Sigmoid colon (tissue), 7 donors: ENCODE measurements around the gene PDK1. TPM values are rescaled to one million over a fixed set of nuclear protein-coding genes. Genes with fewer than 3 reads are reported as not detected.

Experiments
- DNase-seq: peaks from one replicate; pipeline ENCODE4 v3.0.0-alpha.2; 2019
- H3K27ac ChIP-seq, 4 donors: fragments of 200-600 bp; sonication (generic); one replicate each; pipeline ENCODE4 v1.5.1; 2016 to 2019; ENCODE audit warnings: mild to moderate bottlenecking in 1 of 4
- H3K27me3 ChIP-seq, 3 donors: fragments of 200-600 bp; sonication (generic); one replicate each; pipeline ENCODE4 v1.5.1; 2019; ENCODE audit warnings: mild to moderate bottlenecking in 1 of 3
- H3K36me3 ChIP-seq, 4 donors: fragments of 200-600 bp; sonication (generic); one replicate each; pipeline ENCODE4 v1.5.1; 2016 to 2019
- H3K4me1 ChIP-seq, 4 donors: fragments of 200-600 bp; sonication (generic); one replicate each; pipeline ENCODE4 v1.5.1; 2017 to 2019
- H3K4me3 ChIP-seq, 4 donors: fragments of 200-600 bp; sonication (generic); one replicate each; pipeline ENCODE4 v1.5.1; 2017 to 2019; ENCODE audit warnings: mild to moderate bottlenecking in 2 of 4, moderate library complexity in 1 of 4
- H3K9me3 ChIP-seq, 4 donors: fragments of 200-600 bp in 3 of 4; sonication (generic) in 3 of 4; one replicate each; pipeline versions ENCODE4 v1.5.1 to v1.6.1; 2013 to 2019
- CTCF ChIP-seq, 4 experiments: fragments of 450-650 bp in 3 of 4; fragments of 200-600 bp in 1 of 4; IDR thresholded peaks; one replicate each; pipeline ENCODE4 v1.5.1; 2016 to 2019; ENCODE audit warnings: antibody characterized with exemption in 4 of 4, mild to moderate bottlenecking in 3 of 4, moderate library complexity in 2 of 4
- EP300 ChIP-seq, 4 donors: sonication (generic); formaldehyde crosslinking; IDR thresholded peaks; one replicate each; pipeline ENCODE4 v1.6.1; 2017; ENCODE audit warnings: antibody characterized with exemption in 4 of 4
- POLR2A ChIP-seq, 2 donors: fragments of 450-650 bp; IDR thresholded peaks; one replicate each; pipeline ENCODE4 v1.6.1; 2016; ENCODE audit warnings: antibody characterized with exemption in 2 of 2, mild to moderate bottlenecking in 2 of 2, moderate library complexity in 2 of 2
- POLR2AphosphoS5 ChIP-seq, 4 donors: sonication (generic); formaldehyde crosslinking; IDR thresholded peaks; one replicate each; pipeline ENCODE4 v1.6.1; 2017; ENCODE audit warnings: antibody characterized with exemption in 4 of 4
- WGBS, 2 donors: extraction: QIAGEN DNeasy Blood & Tissue Kit; methylation state at CpG; one replicate each; pipeline ENCODE4 v1.1.7; 2013; 5-methylcytosine and 5-hydroxymethylcytosine counted together
- intact Hi-C: fragments of 100-400 bp; cut with DNase I; formaldehyde crosslinking; loops from one replicate; pipeline ENCODE4 v1.15.1; 2023
- polyA plus RNA-seq, 3 donors: library from polyadenylated mRNA; stranded (reverse); fragments of 200-250 nt; gene quantifications; one replicate each; pipeline ENCODE4 v1.2.3, GENCODE V29; 2013
- total RNA-seq, 4 donors: library from RNA; depleted of rRNA; stranded (reverse); fragments of >200 nt; gene quantifications; one replicate each; pipeline ENCODE4 v1.1.0, GENCODE V29; 2016
- donor health status: healthy with polysubstance abuse.
- donor health status: Bipolar disorder and iron deficiency.
- donor health status: healthy.

PDK1 gene
- total and polyA plus RNA-seq, 7 donors, result 3.5 to 15.0 (median 6.4) TPM

- Histone ChIP-seq H3K4me3 (peak overlapping the region; percentile 48 to 98 (median 82)), H3K36me3 (no peaks in the 10 kb centered on the region), H3K9me3 (no peaks in the 10 kb centered on the region), H3K27ac (peak overlapping the region; percentile 85 to 96 (median 91)), H3K4me1 (peaks cover 0 to 17% (median 10%) of the 10 kb centered on the region in 4 donors), H3K27me3 (no peaks in the 10 kb centered on the region)
- WGBS, 2 donors, result 5 to 9% methylated on average over 8 of the region's 8 CpGs
- intact Hi-C loops, result loop anchor here (5.0 to 10.0 kb wide), 2 partner anchors 453 to 500 kb away; partner anchors contain the start of gene DLX2
- DNase-seq, result no peak
- TF ChIP-seq CTCF (IDR thresholded peaks at IDR 0.05) (no peak), EP300 (IDR thresholded peaks at IDR 0.05) (peak in 1 of 4 donors; percentile 72), POLR2A (IDR thresholded peaks at IDR 0.05) (no peak), POLR2AphosphoS5 (IDR thresholded peaks at IDR 0.05) (no peak)
These were observed 693 bp upstream of the PDK1 start for GRCh38 chr2:172555272-172555521.

DNA sequence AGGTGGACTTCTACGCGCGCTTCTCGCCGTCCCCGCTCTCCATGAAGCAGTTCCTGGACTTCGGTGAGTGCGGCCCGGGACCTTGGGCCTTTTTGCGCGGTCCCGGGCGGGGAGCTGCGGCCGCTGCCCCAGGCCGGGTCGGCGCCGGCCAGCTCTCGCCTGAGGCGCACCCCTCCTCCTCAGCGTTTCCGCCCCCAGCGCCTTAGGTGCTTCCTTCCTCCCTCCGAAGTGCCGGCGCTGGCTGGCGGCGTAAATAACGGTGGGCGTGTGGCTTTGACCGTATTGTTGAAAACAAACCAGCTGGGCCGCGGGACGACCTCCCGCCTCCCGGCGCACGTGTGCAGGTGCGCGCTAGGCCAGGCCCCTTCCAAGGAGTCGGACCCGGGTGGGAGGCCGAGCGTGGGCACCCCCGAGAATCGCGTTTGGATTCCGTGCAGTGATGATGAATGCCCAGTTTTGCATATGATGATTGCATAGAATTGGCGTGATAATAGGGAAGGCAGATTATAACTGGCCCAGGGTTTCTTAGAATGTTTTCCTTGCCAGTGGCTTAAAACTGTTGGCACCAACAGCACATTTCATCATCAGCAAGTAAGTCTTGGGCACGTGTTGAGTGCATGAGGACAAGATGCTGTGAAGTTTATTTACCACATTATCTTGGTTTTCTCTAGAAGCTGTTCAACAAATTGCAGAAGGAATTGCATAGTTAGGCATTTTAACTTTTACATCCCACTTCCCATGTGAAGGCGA lies 569 bp downstream of the PDK1 start:
- peak; percentile 74 for DNase-seq
- H3K4me3 ChIP-seq, result peak overlapping the region; percentile 48 to 98 (median 82)
- H3K27ac ChIP-seq, result peak overlapping the region; percentile 85 to 96 (median 91)
- no peaks in the 10 kb centered on the region for H3K36me3 ChIP-seq
- intact Hi-C loops, result loop anchor here (5.0 to 10.0 kb wide), 2 partner anchors 454 to 498 kb away; partner anchors contain the start of gene DLX2
- WGBS, 2 donors, result 1% methylated on average over 52 of the region's 52 CpGs
- no peaks in the 10 kb centered on the region for H3K9me3 ChIP-seq
- peaks cover 0 to 20% (median 10%) of the 10 kb centered on the region in 4 donors for H3K4me1 ChIP-seq
- peak in 1 of 4 donors; percentile 6 for TF ChIP-seq POLR2AphosphoS5 (IDR thresholded peaks at IDR 0.05)
- no peak for TF ChIP-seq EP300 (IDR thresholded peaks at IDR 0.05)
- H3K27me3 ChIP-seq, result no peaks in the 10 kb centered on the region

GRCh38 chr2:172558372-172558771 lies 2.5 kb downstream of the PDK1 start:
- intact Hi-C loops, result loop anchor here (5.0 to 10.0 kb wide), 2 partner anchors 456 to 496 kb away; partner anchors contain the start of gene DLX2
- no peaks in the 10 kb centered on the region for H3K9me3 ChIP-seq
- WGBS, 2 donors, result 50 to 78% methylated on average over 5 of the region's 5 CpGs

GRCh38 chr2:172560721-172561120 lies 4.8 kb downstream of the PDK1 start:
- intact Hi-C loops, result no loop called here
- Histone ChIP-seq H3K36me3 (peaks cover 0 to 22% (median 0%) of the 10 kb centered on the region in 4 donors), H3K27ac (no peak overlapping the region), H3K4me3 (no peak overlapping the region), H3K4me1 (peaks cover 0 to 16% (median 10%) of the 10 kb centered on the region in 4 donors), H3K27me3 (no peaks in the 10 kb centered on the region), H3K9me3 (no peaks in the 10 kb centered on the region)
- TF ChIP-seq POLR2AphosphoS5 (IDR thresholded peaks at IDR 0.05), result no peak
- TF ChIP-seq CTCF (IDR thresholded peaks at IDR 0.05), result no peak
- no peak for TF ChIP-seq POLR2A (IDR thresholded peaks at IDR 0.05)
- TF ChIP-seq EP300 (IDR thresholded peaks at IDR 0.05), result no peak
- no peak for DNase-seq
- WGBS, 2 donors, result 95 to 100% methylated on average over 2 of the region's 2 CpGs

More at GRCh38 chr2:172558372-172558771, 2.5 kb downstream of the PDK1 start:
- Histone ChIP-seq H3K36me3 (peaks cover 0 to 9% (median 0%) of the 10 kb centered on the region in 4 donors), H3K27me3 (no peaks in the 10 kb centered on the region), H3K27ac (no peak overlapping the region), H3K4me3 (no peak overlapping the region), H3K4me1 (peaks cover 0 to 20% (median 10%) of the 10 kb centered on the region in 4 donors)
- DNase-seq, result no peak
- TF ChIP-seq POLR2A (IDR thresholded peaks at IDR 0.05) (no peak), EP300 (IDR thresholded peaks at IDR 0.05) (no peak), CTCF (IDR thresholded peaks at IDR 0.05) (no peak)

DNA sequence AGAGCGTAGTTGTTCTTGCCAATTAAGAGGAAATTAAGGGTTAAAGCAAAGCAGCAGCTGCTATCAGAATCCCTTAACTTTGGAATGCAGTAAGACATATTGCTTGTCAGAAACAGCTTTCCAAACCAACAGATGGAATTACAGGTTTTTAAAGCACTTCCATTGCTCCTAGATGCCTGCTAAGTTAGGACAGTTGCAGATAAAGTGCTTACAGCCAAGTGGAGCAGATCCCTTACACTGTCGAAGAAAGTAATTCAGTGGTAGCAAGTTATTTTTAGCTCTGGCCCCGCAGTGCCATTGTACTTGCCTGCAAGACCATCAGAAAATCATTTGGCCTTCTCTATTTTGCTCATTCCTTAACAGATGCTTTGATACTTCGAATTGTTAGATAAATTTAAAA lies 5.4 kb downstream of the PDK1 start:
- H3K27ac ChIP-seq, result no peak overlapping the region
- peaks cover 0 to 15% (median 10%) of the 10 kb centered on the region in 4 donors for H3K4me1 ChIP-seq
- H3K27me3 ChIP-seq, result no peaks in the 10 kb centered on the region
- intact Hi-C loops, result no loop called here
- H3K9me3 ChIP-seq, result no peaks in the 10 kb centered on the region
- no peak for TF ChIP-seq CTCF (IDR thresholded peaks at IDR 0.05)
- H3K4me3 ChIP-seq, result no peak overlapping the region
- no peak for DNase-seq
- peaks cover 0 to 23% (median 0%) of the 10 kb centered on the region in 4 donors for H3K36me3 ChIP-seq
- WGBS, 2 donors, result 88 to 90% methylated on average over 4 of the region's 4 CpGs
